HepG2 (cell line): Measurements from ENCODE around the gene PHF5A.

ENCODE experiments used
- ESRRA ChIP-seq: sonication (generic); formaldehyde crosslinking; IDR thresholded peaks from 2 replicates; pipeline ENCODE4 v1.5.1; 2020; ENCODE audit warnings: mild to moderate bottlenecking, low read depth, missing genetic modification reagents
- POLR2AphosphoS5 ChIP-seq: IDR thresholded peaks from 2 replicates; pipeline ENCODE4 v1.6.1; 2012; ENCODE audit warnings: low read depth, low read length
- ZKSCAN1 ChIP-seq: fragments of 150-350 bp; IDR thresholded peaks from 2 replicates; pipeline ENCODE4 v1.6.1; 2014; ENCODE audit warnings: low read length
- ZZZ3 ChIP-seq: sonication (generic); formaldehyde crosslinking; IDR thresholded peaks from 2 replicates; pipeline ENCODE4 v1.4.0; 2020; ENCODE audit warnings: missing genetic modification reagents, mild to moderate bottlenecking, borderline replicate concordance
- TF ChIP-seq, protein P1 (sequence below): sonication (generic); formaldehyde crosslinking; IDR thresholded peaks from 2 replicates; pipeline ENCODE4 v1.4.0; 2020; ENCODE audit warnings: missing genetic modification reagents, borderline replicate concordance
- TF ChIP-seq, protein P2 (sequence below): sonication (generic); formaldehyde crosslinking; IDR thresholded peaks from 2 replicates; pipeline ENCODE4 v1.5.1; 2020; ENCODE audit warnings: missing genetic modification reagents, mild to moderate bottlenecking, borderline replicate concordance

DNA sequence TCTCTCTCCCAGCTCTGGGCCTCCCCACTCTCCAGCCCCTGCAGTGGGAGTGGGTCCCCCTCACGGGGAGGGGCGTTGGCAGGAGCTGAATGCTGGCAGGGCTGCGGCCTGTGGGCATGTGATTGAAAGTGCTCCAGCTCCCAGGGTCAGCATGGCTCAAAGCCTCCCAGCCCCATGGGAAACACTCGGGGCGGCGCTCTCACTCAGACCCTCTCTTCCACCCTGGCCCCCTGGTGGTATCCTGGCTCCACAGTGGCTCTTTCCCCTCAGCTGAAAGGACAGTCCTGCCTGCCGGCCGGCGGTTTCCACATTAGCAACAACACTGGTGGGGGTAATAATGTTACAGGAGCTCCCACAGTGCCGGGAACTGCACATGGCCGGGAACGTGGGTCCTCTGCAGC lies 40.3 kb upstream of the PHF5A start:
- TF ChIP-seq, protein P1, sequence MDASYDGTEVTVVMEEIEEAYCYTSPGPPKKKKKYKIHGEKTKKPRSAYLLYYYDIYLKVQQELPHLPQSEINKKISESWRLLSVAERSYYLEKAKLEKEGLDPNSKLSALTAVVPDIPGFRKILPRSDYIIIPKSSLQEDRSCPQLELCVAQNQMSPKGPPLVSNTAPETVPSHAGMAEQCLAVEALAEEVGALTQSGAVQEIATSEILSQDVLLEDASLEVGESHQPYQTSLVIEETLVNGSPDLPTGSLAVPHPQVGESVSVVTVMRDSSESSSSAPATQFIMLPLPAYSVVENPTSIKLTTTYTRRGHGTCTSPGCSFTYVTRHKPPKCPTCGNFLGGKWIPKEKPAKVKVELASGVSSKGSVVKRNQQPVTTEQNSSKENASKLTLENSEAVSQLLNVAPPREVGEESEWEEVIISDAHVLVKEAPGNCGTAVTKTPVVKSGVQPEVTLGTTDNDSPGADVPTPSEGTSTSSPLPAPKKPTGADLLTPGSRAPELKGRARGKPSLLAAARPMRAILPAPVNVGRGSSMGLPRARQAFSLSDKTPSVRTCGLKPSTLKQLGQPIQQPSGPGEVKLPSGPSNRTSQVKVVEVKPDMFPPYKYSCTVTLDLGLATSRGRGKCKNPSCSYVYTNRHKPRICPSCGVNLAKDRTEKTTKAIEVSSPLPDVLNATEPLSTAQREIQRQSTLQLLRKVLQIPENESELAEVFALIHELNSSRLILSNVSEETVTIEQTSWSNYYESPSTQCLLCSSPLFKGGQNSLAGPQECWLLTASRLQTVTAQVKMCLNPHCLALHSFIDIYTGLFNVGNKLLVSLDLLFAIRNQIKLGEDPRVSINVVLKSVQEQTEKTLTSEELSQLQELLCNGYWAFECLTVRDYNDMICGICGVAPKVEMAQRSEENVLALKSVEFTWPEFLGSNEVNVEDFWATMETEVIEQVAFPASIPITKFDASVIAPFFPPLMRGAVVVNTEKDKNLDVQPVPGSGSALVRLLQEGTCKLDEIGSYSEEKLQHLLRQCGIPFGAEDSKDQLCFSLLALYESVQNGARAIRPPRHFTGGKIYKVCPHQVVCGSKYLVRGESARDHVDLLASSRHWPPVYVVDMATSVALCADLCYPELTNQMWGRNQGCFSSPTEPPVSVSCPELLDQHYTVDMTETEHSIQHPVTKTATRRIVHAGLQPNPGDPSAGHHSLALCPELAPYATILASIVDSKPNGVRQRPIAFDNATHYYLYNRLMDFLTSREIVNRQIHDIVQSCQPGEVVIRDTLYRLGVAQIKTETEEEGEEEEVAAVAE (CRISPR knock-in tag): no peak
- TF ChIP-seq POLR2AphosphoS5: no peak
- TF ChIP-seq ZZZ3: no peak
- TF ChIP-seq, protein P2, sequence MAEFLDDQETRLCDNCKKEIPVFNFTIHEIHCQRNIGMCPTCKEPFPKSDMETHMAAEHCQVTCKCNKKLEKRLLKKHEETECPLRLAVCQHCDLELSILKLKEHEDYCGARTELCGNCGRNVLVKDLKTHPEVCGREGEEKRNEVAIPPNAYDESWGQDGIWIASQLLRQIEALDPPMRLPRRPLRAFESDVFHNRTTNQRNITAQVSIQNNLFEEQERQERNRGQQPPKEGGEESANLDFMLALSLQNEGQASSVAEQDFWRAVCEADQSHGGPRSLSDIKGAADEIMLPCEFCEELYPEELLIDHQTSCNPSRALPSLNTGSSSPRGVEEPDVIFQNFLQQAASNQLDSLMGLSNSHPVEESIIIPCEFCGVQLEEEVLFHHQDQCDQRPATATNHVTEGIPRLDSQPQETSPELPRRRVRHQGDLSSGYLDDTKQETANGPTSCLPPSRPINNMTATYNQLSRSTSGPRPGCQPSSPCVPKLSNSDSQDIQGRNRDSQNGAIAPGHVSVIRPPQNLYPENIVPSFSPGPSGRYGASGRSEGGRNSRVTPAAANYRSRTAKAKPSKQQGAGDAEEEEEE (CRISPR knock-in tag): no peak
- no peak for TF ChIP-seq ESRRA (CRISPR knock-in tag)
- no peak for TF ChIP-seq ZKSCAN1
